ENCODE data around the gene PTGS2.

PTGS2 gene

GRCh38 chr1:186680245-186681061 is at the start of gene PTGS2:
TSS of gene PTGS2 (minus strand) at chr1:186680423. CDS start at chr1:186680290, 133 bp downstream.
- DNase-seq, result peak; percentile 79

- peak; percentile 2 for DNase-seq
Observed at GRCh38 chr1:186722711-186723309, 42.6 kb upstream of the PTGS2 start.

- no peak for DNase-seq
Observed at GRCh38 chr1:186717286-186717685, 37.1 kb upstream of the PTGS2 start.

DNA sequence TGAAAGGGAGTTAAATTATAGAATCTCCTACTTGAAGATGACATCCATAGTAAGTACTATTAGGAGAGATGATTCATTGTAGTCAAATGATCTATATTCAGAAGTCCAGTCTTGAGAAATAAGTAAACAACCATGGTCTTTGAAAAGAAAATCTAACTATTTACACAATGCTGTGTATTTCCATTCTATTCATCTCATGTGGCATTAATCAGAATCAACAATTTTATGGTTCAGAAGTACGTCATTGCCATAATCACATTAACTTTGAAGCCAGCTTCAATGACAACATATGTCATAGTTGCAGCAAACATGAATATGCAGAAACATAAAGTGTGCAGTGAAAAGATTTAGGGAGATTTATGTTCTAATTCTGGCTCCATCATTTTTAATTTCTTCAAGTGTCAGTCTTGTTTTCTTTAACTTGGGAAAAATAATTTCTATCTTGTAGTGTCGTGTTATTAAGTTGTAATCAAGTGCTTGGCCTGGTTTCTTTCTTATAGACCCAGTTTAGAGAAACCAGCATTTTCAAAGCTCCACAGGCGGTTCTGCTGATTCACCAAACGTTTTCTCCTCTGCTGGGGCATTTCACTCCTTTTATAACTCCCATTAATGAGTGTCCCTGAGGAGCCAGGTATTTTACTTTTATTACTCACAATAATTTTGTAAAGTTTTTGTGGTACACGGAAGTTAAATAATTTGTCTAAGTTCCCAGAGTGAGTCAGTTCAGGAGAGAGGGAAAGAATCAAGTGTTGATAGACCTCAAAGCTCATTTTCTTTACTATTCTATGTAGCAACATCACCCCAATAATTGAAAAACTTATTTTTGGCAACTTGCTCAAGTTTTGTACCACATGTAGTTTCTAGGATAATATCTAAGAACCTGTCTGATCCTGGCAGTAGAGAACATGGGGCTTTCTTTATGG is 35.9 kb upstream of the PTGS2 start:
- DNase-seq, result no peak

- DNase-seq, result no peak
Observed at GRCh38 chr1:186710696-186711095, 30.5 kb upstream of the PTGS2 start.

DNA sequence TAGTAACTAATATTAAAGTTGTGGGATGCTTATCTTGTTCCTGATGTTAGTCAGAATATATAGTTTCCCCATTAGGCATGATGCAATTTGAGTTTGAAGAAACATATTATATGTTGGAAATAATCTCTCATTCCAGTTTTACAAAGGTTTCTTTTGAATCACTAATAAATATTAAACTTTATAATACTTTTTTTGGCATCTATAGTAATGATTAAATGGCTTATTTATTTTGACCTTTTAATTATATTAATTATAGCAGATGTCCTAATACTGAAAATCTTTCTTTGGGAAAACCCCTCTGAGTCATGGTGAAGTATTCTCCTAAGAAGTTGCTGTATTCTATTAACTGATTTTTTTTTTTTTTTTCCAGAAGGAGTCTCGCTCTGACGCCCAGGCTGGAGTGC is 28.5 kb upstream of the PTGS2 start:
- no peak for DNase-seq

GRCh38 chr1:186703209-186703766 is 23.1 kb upstream of the PTGS2 start:
- no peak for DNase-seq

DNA sequence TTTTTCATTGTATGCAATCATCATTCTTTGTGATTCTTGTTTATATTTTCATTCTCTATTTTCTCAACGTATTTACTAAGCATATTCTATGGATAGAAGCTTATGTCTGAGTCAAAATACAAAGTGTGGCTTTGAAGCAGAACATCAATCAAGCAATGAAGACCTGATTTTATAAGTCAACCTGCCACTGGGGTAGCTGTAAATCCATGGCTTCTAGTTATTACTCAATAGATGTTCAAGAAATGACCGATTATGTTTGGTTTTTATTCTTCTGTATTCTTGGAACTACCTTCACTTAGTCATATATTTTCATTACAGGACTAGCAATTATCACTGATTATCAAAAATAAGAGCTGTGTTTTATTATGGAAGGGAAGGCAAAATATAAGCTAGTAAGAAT is 20.5 kb upstream of the PTGS2 start:
- no peak for DNase-seq

- DNase-seq, result no peak
Observed at GRCh38 chr1:186699519-186699918, 19.3 kb upstream of the PTGS2 start.

DNA sequence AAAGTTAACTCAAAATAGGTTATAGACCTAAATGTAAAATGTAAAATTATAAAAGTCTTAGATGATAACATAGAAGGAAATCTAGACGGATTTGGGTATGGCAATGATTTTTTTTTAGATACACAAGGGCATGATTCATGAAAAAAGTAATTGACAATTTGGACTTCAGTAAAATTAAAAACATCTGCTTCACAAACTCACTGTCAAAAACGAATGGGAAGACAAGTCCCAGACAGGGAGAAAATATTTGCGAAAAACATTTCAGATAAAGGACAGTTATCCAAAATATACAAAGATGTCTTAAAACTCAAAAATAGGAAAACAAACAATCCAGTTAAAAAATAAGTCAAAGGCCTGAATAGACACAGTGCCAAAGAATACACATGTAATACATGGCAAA is 9.7 kb upstream of the PTGS2 start:
- no peak for DNase-seq

DNA sequence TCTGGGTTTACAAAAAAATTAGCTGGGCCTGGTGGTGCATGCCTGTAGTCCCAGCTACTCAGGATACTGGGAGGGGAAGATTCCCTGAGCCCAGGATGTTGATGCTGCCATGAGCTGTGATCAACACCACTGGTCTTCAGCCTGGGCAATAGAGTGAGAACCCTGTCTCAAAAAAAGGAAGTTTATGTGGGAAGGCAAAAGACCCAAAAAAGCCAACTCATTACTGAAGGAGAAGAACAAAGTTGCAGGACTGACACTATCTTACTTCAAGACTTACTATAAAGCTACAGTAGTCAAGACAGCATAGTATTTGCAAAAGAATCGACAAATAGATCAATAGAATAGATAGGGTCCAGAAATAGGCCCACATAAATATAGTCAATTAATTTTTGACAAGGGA is 9.2 kb upstream of the PTGS2 start:
- no peak for DNase-seq

- DNase-seq, result no peak
Observed at GRCh38 chr1:186683652-186684410, 3.6 kb upstream of the PTGS2 start.

- DNase-seq, result no peak
Observed at GRCh38 chr1:186682736-186683135, 2.5 kb upstream of the PTGS2 start.

DNA sequence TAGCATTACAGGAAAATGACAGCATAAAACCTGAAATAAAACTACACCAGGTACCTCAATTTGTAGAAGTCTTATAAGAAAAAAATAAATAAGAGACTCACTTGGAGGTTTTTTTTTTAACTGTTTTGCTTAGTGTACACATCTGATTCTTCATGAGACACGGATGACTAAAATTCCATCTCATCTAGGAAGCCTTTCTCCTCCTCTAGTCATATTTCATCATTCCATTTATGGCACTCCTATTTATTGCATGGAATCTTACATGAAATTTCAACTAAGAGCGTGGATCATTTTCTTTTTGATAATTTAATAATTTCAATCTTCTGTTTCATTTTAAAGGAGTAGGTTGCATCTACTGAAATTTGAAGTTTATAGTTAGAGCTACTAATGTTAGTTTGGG is 1.6 kb upstream of the PTGS2 start:
- DNase-seq, result no peak

- DNase-seq, result no peak
Observed at GRCh38 chr1:186681121-186681520, 898 bp upstream of the PTGS2 start.

- DNase-seq, result no peak
Observed at GRCh38 chr1:186679924-186680244, 339 bp downstream of the PTGS2 start.

GRCh38 chr1:186678155-186678554 is 2.1 kb downstream of the PTGS2 start:
- DNase-seq, result no peak

GRCh38 chr1:186672596-186672995 is 7.6 kb downstream of the PTGS2 start:
- no peak for DNase-seq

DNA sequence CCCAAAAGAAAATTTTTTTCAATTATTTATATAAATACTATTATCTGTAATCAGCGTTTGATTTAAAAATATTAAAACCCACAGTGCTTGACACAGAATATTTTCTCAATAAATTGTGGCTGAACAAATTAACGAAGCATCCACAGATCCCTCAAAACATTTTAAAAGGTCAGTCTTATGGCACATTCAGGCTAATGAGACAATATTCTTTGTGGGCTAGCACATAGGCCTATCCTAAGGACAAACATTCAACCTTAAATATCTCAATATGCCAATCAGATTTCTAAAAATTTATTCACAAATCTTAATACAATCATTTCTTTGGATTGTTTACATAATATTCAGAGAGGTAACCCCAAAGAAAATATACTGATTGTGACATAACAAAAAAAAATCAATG is 8.1 kb downstream of the PTGS2 start:
- no peak for DNase-seq

- DNase-seq, result no peak
Observed at GRCh38 chr1:186671136-186671825, 8.9 kb downstream of the PTGS2 start.

DNA sequence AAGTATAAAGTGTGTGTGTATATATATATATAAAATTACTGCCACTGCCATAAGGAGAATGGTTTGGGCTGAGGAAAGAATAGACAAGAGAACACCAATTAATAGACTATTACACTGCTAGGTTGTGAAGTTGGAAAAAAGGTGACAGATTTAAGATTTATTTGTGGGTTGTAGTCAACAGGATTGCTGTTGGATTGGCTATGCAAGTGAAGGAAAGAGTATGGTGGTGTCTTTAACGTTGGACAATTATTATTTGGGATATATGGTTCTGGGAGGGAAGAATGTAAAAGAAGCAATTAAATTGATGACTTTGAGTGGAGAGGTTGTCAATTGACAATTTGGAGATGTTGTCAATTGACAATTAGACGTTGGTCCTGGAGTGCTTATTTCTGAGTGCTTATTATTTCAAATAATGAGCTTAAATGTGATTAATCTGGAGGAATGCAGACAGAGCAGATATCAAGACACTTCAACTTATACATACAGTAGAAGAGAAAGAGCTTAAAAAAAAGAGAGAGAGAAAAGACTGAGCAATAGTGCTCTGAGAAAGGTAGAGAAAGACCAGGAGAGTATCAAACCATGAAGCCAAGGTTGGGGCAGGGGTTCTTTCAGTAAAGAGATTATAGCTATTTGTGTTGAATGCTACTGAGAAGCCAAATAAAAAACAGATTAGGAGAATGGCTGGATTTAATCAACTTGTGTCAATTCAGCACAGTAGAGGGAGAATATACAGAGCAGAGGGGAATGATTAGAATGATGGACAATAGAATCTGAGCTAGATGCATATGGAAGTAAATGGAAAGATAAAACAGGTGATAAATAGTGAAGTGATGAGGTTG is 9.7 kb downstream of the PTGS2 start:
- no peak for DNase-seq
